GM12878 (cell line): Measurements from ENCODE around the gene AHCYL2.

ENCODE experiments used
- POLR2AphosphoS5 ChIP-seq: IDR thresholded peaks from 2 replicates; pipeline ENCODE4 v1.6.1; 2011; ENCODE audit warnings: mild to moderate bottlenecking, low read length, inconsistent platforms
- ZNF274 ChIP-seq: IDR thresholded peaks from one replicate; pipeline ENCODE4 v1.8.0; 2011; ENCODE audit not compliant: insufficient read length, insufficient read depth
- ZNF687 ChIP-seq: fragments of 450-650 bp; IDR thresholded peaks from 2 replicates; pipeline ENCODE4 v1.6.1; 2017; ENCODE audit warnings: mild to moderate bottlenecking, moderate library complexity
- TF ChIP-seq, protein P1 (sequence below), 3 experiments: IDR thresholded peaks in 2 of 3; conservative IDR thresholded peaks in 1 of 3; 2 replicates each; pipeline ENCODE4 v1.5.1; 2011; ENCODE audit warnings: low read depth in 3 of 3, low read length in 3 of 3, mild to moderate bottlenecking in 3 of 3, control low read depth in 2 of 3, moderate library complexity in 2 of 3, inconsistent platforms in 1 of 3, mixed read lengths in 1 of 3; ENCODE audit not compliant: control insufficient read depth in 2 of 3, insufficient read depth in 1 of 3; ENCODE audit errors: extremely low read depth in 1 of 3

DNA sequence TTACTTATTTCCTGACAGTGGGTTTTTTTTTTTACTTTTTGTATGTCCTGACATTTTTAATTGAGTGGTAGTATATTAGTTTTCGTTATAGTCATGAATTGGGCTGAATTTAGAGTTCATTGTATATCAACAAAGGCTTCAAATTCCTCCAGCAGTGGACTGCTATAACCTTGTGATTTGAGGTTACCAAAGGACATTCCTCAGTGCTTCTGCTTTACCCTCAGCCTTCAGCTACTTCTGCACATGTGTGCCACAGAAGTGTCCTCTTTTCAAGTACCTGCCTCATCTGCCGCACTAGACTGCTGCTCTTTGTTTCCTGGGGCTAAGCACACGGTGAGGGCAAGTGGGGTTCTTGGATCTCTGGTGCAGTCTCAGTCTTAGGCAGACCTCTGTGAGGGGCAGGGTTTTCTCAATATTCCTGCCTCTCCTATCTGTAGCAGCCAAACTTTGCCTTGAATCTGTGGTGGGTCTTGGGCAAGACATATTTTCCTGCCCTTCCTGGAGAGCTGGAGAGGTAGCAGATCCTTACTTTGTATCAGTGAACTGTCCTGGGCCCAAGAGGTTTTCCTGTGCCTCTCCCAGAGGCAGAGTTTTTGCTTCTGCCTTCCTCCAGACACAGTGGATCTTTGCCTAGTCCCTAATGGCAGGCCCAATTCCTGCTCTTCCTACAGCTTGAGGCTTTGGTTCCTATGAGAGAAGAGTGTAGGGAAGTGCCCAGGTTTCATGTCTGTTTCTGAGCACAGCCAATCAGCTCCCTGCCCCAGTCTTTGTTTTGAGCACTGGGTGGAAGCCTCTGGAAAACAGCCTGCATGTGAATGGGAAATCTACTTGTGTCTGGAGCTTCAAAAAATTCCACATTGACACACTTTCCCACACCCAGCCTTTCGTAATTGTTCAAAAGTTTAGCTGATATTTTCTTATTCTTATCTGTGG lies 170.4 kb downstream of the AHCYL2 start:
- TF ChIP-seq ZNF687, result no peak
- TF ChIP-seq ZNF274, result no peak
- TF ChIP-seq, protein P1, sequence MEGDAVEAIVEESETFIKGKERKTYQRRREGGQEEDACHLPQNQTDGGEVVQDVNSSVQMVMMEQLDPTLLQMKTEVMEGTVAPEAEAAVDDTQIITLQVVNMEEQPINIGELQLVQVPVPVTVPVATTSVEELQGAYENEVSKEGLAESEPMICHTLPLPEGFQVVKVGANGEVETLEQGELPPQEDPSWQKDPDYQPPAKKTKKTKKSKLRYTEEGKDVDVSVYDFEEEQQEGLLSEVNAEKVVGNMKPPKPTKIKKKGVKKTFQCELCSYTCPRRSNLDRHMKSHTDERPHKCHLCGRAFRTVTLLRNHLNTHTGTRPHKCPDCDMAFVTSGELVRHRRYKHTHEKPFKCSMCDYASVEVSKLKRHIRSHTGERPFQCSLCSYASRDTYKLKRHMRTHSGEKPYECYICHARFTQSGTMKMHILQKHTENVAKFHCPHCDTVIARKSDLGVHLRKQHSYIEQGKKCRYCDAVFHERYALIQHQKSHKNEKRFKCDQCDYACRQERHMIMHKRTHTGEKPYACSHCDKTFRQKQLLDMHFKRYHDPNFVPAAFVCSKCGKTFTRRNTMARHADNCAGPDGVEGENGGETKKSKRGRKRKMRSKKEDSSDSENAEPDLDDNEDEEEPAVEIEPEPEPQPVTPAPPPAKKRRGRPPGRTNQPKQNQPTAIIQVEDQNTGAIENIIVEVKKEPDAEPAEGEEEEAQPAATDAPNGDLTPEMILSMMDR (IDR thresholded peaks at IDR 0.05 in 2 of 3, conservative IDR thresholded peaks at IDR 0.05 in 1 of 3; ENCODE audit: control insufficient read depth in 2 of 3, extremely low read depth in 1 of 3, insufficient read depth in 1 of 3, low read depth in 3 of 3, low read length in 3 of 3), result no peak
- TF ChIP-seq POLR2AphosphoS5, result no peak
